Measurements from ENCODE around the gene P2RY8.

DNA sequence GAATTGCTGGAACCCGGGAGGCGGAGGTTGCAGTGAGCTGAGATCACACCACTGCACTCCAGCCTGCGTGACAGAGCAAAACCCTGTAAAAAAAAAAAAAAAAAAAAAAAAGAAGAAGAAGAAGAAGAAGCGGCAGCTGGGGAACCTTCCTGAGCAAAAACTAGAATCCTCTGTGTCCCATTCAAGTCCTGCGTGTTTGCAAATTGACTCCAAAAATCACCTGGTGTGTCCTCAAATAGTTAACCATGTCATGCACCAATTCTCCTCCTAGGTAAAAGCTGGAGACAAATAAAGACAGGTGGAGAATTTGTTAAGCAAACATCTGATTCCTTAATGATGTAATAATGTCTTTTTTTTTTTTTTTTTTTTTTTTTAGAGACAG lies 52.4 kb downstream of the P2RY8 start:
- TF ChIP-seq CTCF (conservative IDR thresholded peaks at IDR 0.05; ENCODE audit: low read depth, low read length) (no peak), EZH2 (IDR thresholded peaks at IDR 0.05; ENCODE audit: borderline replicate concordance, low read depth, low read length, poor library complexity, severe bottlenecking) (no peak)

Data from A673 (cell line).